ENCODE results near the gene OR51G1.
"Not testable (repeated sequence)": the region's sequence is repeated elsewhere in the genome, so short reads cannot be mapped to it uniquely, and the experiment has no call there.

The OR51G1 gene

GRCh38 chr11:4924239-4924638 is at the start of gene OR51G1:
TSS of gene OR51G1 (minus strand) at chr11:4924339. CDS start at chr11:4924339, 0 bp downstream.
- DNase-seq: no peak

DNA sequence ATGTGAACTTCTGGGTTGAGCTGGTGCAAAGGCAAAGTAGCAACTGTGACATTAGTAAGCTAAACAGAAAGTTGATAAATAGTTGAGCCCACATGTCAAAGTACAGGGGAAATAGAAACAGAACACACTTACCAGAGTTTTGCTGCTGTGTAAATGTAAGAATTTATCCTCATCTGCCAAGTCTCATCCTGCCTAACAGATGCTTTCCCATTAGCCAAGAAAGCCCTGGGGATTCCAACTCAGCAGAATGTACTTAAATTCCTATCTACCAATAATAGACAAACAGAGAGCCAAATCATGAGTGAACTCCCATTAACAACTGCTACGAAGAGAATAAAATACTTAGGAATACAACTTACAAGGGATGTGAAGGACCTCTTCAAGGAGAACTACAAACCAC is 38.7 kb upstream of the OR51G1 start:
- no peak for DNase-seq

DNA sequence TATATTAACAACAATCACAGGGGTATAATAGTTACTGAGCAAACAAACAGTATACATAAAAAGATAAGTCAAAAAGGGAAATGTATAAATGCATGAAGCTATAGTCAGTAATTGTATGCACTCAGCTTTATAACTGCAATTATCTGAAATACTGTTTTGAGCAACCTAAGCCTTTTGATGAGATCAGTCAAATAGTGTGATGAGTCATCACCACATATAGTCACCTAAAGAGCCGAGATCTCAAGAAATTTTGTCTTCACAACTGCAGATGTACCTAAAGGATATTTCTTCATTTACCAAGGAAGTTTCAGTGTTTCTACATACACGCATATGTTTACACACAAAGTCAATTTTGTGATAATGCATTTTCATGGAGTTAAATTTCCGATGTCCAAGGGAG is 36.7 kb upstream of the OR51G1 start:
- no peak for DNase-seq

GRCh38 chr11:4957396-4957795 is 33.3 kb upstream of the OR51G1 start:
- no peak for DNase-seq

GRCh38 chr11:4955613-4956012 is 31.5 kb upstream of the OR51G1 start, which contains the start of gene OR51A2:
TSS of gene OR51A2 (minus strand) at chr11:4955713. CDS start at chr11:4955713, 0 bp downstream.
- not testable (repeated sequence) for DNase-seq

- DNase-seq: no peak
Measured at GRCh38 chr11:4947505-4947904, 23.4 kb upstream of the OR51G1 start, which contains the start of gene OR51A4. TSS of gene OR51A4 (minus strand) at chr11:4947605. CDS start at chr11:4947100, 505 bp downstream.

- no peak for DNase-seq
Measured at GRCh38 chr11:4936745-4937144, 12.6 kb upstream of the OR51G1 start.

- DNase-seq: no peak
Measured at GRCh38 chr11:4932751-4933150, 8.6 kb upstream of the OR51G1 start.

- DNase-seq: no peak
Measured at GRCh38 chr11:4926608-4927007, 2.5 kb upstream of the OR51G1 start.

GRCh38 chr11:4922304-4922703 is 1.8 kb downstream of the OR51G1 start:
- DNase-seq: no peak

GRCh38 chr11:4921796-4922195 is 2.3 kb downstream of the OR51G1 start:
- DNase-seq: no peak

DNA sequence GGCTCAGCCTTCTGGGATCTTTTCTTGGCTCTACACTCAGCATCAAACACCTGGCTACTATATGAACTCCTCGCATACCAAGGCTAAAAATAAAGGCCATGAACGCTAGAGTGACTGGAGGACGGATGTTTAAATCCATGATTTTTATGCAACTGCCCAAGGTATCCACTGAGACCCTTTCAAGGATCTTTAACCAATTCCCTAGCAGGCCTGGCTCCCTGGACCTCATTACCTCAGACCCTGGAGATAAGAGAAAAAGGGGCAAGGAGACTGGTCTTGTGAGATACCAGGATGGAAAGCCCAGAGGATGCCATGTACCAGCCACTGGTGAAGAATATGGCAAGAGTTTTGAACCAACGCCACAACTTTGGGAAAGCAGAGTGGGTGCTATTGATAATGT is 4.9 kb downstream of the OR51G1 start, which contains the start of gene OR51G2:
TSS of gene OR51G2 (minus strand) at position 101 of the 400 bp plus-strand sequence. CDS start 3,687 bp downstream, outside the sequence.
- DNase-seq: no peak

DNA sequence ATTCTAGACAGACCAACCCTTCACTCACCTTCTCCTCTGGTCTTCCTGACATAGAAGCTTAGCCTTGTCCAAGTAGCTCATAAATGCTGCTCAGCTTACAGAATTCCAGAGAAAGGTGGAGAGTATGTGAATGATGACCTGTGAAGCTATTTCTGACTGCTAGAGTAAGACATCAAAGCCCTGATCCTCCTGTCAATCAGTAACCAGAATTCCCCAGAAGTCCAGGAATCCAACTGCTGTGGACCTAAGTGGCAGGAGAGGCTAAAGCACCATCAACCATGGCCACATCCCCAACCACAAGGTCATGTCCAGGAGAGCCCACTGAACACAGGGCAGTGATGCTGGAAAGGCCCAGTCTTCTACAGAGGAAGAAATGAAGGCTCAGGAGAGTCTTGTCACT is 7.6 kb downstream of the OR51G1 start:
- DNase-seq: no peak

GRCh38 chr11:4903484-4903883 is 20.7 kb downstream of the OR51G1 start, which contains the start of gene OR51A7:
TSS of gene OR51A7 (plus strand) at chr11:4903783. CDS start at chr11:4907370, 3,587 bp downstream.
- DNase-seq: no peak

DNA sequence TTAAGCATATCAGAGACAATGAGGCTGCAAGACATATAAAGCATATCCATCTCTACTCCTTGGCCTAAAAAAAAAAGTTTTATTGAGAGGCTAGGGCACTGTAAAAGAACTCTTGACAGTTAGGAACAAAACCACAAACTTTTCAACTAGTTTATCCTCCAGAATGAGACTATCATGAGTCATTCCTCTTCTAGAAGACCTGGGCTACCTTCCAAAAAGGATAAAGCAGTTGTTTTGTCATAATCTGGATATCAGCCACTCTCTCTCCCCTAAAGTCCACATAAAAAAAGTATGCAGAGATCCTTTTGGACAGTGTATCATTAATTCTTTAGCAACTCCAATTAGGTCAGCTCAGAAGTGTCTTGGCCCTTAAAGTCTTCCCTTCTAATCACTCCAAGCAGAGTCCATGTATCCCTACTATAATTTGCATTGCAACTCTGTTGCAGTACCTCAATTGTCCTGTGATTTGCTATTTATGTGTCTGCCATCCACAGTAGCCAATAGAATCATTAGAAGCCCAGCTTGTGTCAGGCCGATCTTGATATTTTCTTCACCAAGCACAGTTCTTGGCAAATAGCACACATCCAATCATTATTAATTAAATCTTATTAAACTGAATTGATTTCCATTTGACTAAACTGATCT is 32.0 kb downstream of the OR51G1 start:
- no peak for DNase-seq

DNA sequence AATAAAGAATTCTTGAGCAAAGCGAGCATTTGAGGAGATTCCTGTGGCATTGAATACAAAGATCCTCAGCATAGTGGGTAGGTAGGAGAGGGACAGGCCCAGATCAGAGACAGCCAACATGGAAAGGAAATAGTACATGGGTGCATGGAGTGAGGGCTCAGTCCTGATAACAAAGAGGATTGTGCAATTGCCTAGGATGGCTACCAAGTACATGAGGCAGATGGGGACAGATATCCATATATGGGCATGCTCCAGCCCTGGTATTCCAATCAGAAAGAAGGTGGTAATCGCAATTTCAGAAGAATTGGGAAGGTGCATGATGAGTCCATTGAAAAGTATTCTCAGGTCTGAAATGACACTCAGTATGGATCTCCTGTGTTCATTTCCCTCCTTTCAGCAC is 33.9 kb downstream of the OR51G1 start:
- DNase-seq: no peak

DNA sequence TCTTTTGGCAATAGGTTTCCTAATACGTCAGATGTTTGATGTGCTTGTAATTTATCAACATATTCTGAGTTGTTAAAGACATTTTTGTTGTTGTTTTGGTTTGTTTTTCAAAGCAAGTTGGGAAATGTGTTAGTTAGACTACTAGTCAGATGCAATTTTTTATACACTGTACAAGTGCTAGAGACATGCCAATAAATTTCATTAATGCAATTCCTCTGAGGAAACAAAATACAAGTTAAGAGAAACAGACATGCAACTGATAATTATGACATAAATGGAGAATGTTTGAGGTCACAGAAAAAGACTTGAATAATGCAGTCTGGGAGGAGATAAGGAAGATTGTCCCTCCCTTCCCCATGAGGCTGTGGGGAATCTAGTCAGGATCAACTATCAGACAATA is 36.5 kb downstream of the OR51G1 start:
- DNase-seq: no peak

GRCh38 chr11:4886186-4886585 is 38.0 kb downstream of the OR51G1 start:
- no peak for DNase-seq

DNA sequence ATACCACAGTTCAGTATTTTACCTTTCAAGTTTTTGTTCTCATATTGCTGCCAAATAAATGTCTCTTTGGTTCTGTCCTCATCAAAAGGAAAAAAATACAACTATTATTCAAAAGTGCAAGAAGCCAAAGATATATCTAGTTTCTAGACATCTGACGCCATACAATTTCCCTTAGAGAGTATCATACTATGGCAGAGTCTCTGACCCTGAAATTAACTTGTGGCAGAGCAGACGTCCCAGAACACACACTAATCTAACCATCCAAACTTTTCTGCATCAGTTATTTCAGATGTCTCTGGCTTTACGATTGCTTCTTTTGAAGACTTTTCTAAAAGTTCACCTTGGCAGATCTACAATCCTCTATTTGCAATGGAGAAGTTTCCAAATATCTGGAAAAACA is 39.8 kb downstream of the OR51G1 start:
- no peak for DNase-seq

DNA sequence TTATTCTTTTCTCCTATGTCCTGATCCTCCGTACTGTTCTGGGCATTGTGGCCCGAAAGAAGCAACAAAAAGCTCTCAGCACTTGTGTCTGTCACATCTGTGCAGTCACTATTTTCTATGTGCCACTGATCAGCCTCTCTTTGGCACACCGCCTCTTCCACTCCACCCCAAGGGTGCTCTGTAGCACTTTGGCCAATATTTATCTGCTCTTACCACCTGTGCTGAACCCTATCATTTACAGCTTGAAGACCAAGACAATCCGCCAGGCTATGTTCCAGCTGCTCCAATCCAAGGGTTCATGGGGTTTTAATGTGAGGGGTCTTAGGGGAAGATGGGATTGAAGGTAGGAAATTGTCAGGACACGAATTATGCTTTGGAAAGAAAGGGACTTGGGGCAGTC is 41.6 kb downstream of the OR51G1 start:
- no peak for DNase-seq

- no peak for DNase-seq
Measured at GRCh38 chr11:4881860-4882500, 42.2 kb downstream of the OR51G1 start, which contains the start of gene OR51T1. TSS of gene OR51T1 (plus strand) at chr11:4881900. CDS start at chr11:4881900, 0 bp downstream.

DNA sequence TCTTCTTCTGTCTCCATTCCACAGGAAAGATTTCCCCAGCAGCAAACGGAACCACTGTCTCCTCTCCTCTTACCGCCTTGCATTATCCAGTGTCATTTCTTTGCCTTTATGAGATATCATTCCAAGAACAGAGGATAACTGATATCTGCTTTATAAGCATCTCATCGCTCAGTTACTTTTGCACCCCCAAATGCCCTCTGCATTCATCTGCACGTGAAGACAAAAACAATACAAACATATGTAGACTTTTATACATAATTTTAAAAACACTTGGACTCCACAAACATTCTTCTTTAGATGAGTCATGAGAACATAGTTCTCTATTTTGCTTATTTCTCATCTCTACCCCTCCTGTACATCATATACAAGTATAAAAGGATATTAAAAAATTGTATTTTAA is 43.0 kb downstream of the OR51G1 start:
- no peak for DNase-seq

Measured in GOT3 (cell line).